Fibroblast of lung (primary cell): ENCODE results near the gene BTC. TPM values are rescaled to one million over a fixed set of nuclear protein-coding genes. Genes with fewer than 3 reads are reported as not detected.

Experiments used
- DNase-seq, 2 donors: peaks; one replicate each; pipeline versions ENCODE4 v3.0.0 to v3.0.0-alpha.2; 2010; ENCODE audit warnings: low read depth in 2 of 2
- H2AFZ ChIP-seq: 2 replicates; pipeline ENCODE4 v1.5.1; 2012; ENCODE audit warnings: low read length, control low read depth, inconsistent platforms
- H3K27ac ChIP-seq: 2 replicates; pipeline ENCODE4 v1.5.1; 2011; ENCODE audit warnings: low read length, control low read depth; ENCODE audit not compliant: insufficient read depth
- H3K27me3 ChIP-seq: 2 replicates; pipeline ENCODE4 v1.5.1; 2011; ENCODE audit warnings: mild to moderate bottlenecking, low read length; ENCODE audit not compliant: control insufficient read depth, insufficient read depth
- H3K36me3 ChIP-seq: 2 replicates; pipeline ENCODE4 v1.5.1; 2011; ENCODE audit warnings: low read length; ENCODE audit not compliant: control insufficient read depth, insufficient read depth
- H3K4me1 ChIP-seq: 2 replicates; pipeline ENCODE4 v1.5.1; 2011; ENCODE audit warnings: low read length; ENCODE audit not compliant: control insufficient read depth, insufficient read depth; ENCODE audit errors: extremely low read depth
- H3K4me2 ChIP-seq: 2 replicates; pipeline ENCODE4 v1.5.1; 2011; ENCODE audit warnings: low read length, control low read depth; ENCODE audit not compliant: insufficient read depth; ENCODE audit errors: extremely low read depth
- H3K4me3 ChIP-seq, 4 experiments: fragments of 200-600 bp in 1 of 4; sonication (generic) in 1 of 4; replicated peaks in 1 of 4; 2 replicates each; pipeline ENCODE4 v1.5.1; 2011 to 2016; ENCODE audit warnings: low read length in 4 of 4, low read depth in 3 of 4, mild to moderate bottlenecking in 3 of 4, control low read depth in 2 of 4, inconsistent platforms in 1 of 4, mixed read lengths in 1 of 4; ENCODE audit not compliant: insufficient read depth in 1 of 4; ENCODE audit errors: control extremely low read depth in 1 of 4
- H3K79me2 ChIP-seq: 2 replicates; pipeline ENCODE4 v1.5.1; 2012; ENCODE audit warnings: mild to moderate bottlenecking, low read length, inconsistent platforms; ENCODE audit not compliant: control insufficient read depth, insufficient read depth
- H3K9ac ChIP-seq: 2 replicates; pipeline ENCODE4 v1.5.1; 2011; ENCODE audit warnings: mild to moderate bottlenecking, low read length, control low read depth; ENCODE audit not compliant: insufficient read depth
- H3K9me3 ChIP-seq: 2 replicates; pipeline ENCODE4 v1.5.1; 2012; ENCODE audit warnings: low read depth, low read length; ENCODE audit not compliant: control insufficient read depth, insufficient read depth
- H4K20me1 ChIP-seq: 2 replicates; pipeline ENCODE4 v1.5.1; 2011; ENCODE audit warnings: low read length; ENCODE audit not compliant: control insufficient read depth, insufficient read depth; ENCODE audit errors: extremely low read depth
- CTCF ChIP-seq, 2 donors: IDR thresholded peaks in 1 of 2; conservative IDR thresholded peaks in 1 of 2; 1 replicate in 1 of 2; 2 replicates in 1 of 2; pipeline ENCODE4 v1.5.1; 2011 to 2012; ENCODE audit warnings: low read length in 2 of 2, control low read depth in 1 of 2, inconsistent platforms in 1 of 2, low read depth in 1 of 2, mild to moderate bottlenecking in 1 of 2
- EZH2 ChIP-seq: IDR thresholded peaks from 2 replicates; pipeline ENCODE4 v1.5.1; 2012; ENCODE audit warnings: low read length, control low read depth, mild to moderate bottlenecking; ENCODE audit errors: missing control alignments
- polyA plus RNA-seq, 2 donors: library from polyadenylated mRNA; depleted of rRNA in 1 of 2; stranded (reverse) in 1 of 2; unstranded in 1 of 2; fragments of >200 nt; gene quantifications; 2 replicates each; pipeline ENCODE4 v1.2.1, GENCODE V29; 2011 to 2012; ENCODE audit warnings: missing spikeins in 1 of 2
- total RNA-seq: library from RNA; depleted of rRNA; stranded (reverse); fragments of >200 nt; gene quantifications from 2 replicates; pipeline ENCODE4 v1.2.1, GENCODE V29; 2014

Gene BTC
- total and polyA plus RNA-seq, 2 donors (not counting 1 experiment from before 2014, with no cell fraction given): 0.41 to 7.8 TPM

- Histone ChIP-seq H3K4me2 (no peak overlapping the region), H3K79me2 (no peaks in the 10 kb centered on the region), H3K27ac (no peak overlapping the region), H3K4me1 (no peaks in the 10 kb centered on the region), H3K4me3 (no peak overlapping the region), H3K9ac (no peak overlapping the region), H3K27me3 (no peaks in the 10 kb centered on the region), H3K36me3 (no peaks in the 10 kb centered on the region), H2AFZ (no peak overlapping the region), H3K9me3 (no peaks in the 10 kb centered on the region), H4K20me1 (no peaks in the 10 kb centered on the region)
- DNase-seq: no peak
- TF ChIP-seq EZH2: no peak
- no peak for TF ChIP-seq CTCF (conservative IDR thresholded peaks at IDR 0.05 in 1 of 2, IDR thresholded peaks at IDR 0.05 in 1 of 2; ENCODE audit: low read depth in 1 of 2, low read length in 2 of 2)
These were observed 21.5 kb downstream of the BTC start for GRCh38 chr4:74772783-74773182.

DNA sequence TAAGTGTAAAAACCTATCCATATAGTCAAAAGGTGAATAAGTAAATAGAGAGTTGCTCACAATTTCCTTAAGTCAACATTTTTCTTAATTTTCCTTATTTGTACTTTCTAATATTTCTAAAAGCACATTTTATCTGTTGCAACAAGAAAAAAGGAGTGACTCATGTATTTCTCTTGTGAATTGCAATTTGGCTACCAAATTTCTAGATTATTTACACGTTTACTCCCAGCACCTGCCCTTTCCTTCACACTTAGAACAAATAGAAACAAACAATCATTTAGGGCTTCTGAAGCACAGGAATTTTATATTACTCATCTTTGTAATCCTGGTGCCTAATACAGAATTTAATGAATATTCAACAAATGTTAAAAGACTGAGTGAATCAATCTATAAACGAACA is 22.2 kb downstream of the BTC start:
- H3K79me2 ChIP-seq: no peaks in the 10 kb centered on the region
- no peak for TF ChIP-seq EZH2
- TF ChIP-seq CTCF (conservative IDR thresholded peaks at IDR 0.05 in 1 of 2, IDR thresholded peaks at IDR 0.05 in 1 of 2; ENCODE audit: low read depth in 1 of 2, low read length in 2 of 2): no peak

DNA sequence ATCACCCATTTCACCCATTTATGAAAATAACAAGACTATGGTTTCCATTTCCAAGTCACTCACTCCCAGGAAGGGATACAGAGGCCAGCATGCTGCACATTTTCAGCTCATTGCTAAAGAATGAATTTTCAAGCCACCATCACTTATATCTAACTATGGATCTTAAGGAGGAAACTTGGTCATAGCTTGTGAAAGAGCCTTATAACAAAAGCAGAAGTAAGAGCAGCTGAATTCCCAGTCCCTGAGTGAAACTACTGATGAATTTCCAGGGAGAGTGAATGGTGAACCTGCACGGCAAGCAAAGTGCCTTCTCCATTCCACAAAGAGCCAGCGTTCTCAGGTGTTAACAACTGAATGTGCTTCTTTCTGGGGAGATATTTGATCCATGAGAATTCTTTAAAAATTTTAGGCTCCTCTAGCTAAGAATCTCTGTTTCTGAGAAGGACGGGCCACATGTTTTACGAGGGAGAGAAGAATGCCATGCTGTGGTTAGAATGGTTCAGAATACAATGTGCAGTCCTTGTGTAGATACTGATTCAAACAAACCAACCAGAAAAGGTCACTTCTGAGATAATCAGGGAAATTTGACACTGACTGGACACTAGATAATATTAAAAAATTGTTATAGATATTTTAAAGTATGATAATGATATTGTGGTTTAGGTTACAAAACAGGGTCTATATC is 24.0 kb downstream of the BTC start:
- DNase-seq: no peak
- Histone ChIP-seq H3K9ac (no peak overlapping the region), H3K27me3 (no peaks in the 10 kb centered on the region), H3K4me3 (no peak overlapping the region), H3K27ac (no peak overlapping the region), H3K4me1 (no peaks in the 10 kb centered on the region), H3K79me2 (no peaks in the 10 kb centered on the region), H2AFZ (no peak overlapping the region), H3K9me3 (no peaks in the 10 kb centered on the region), H3K4me2 (no peak overlapping the region), H4K20me1 (no peaks in the 10 kb centered on the region), H3K36me3 (no peaks in the 10 kb centered on the region)
- no peak for TF ChIP-seq EZH2
- no peak for TF ChIP-seq CTCF (conservative IDR thresholded peaks at IDR 0.05 in 1 of 2, IDR thresholded peaks at IDR 0.05 in 1 of 2; ENCODE audit: low read depth in 1 of 2, low read length in 2 of 2)

More for the DNA sequence above, 22.2 kb downstream of the BTC start:
- H2AFZ ChIP-seq: no peak overlapping the region
- H3K9me3 ChIP-seq: no peaks in the 10 kb centered on the region
- H3K4me1 ChIP-seq: no peaks in the 10 kb centered on the region
- no peak overlapping the region for H3K4me2 ChIP-seq
- no peaks in the 10 kb centered on the region for H4K20me1 ChIP-seq
- no peak overlapping the region for H3K4me3 ChIP-seq
- DNase-seq: no peak
- no peak overlapping the region for H3K9ac ChIP-seq
- H3K27me3 ChIP-seq: no peaks in the 10 kb centered on the region
- no peak overlapping the region for H3K27ac ChIP-seq
- no peaks in the 10 kb centered on the region for H3K36me3 ChIP-seq
